Cardiac muscle cell (in vitro differentiated cells and primary cell): ENCODE measurements around the gene PTGFRN. TPM values are rescaled to one million over a fixed set of nuclear protein-coding genes. Genes with fewer than 3 reads are reported as not detected.
"Not testable (repeated sequence)": the region's sequence is repeated elsewhere in the genome, so short reads cannot be mapped to it uniquely, and the experiment has no call there.

Experiments used
- DNase-seq, 2 donors: peaks; one replicate each; pipeline versions ENCODE4 v3.0.0 to v3.0.0-alpha.2; 2010 to 2017; ENCODE audit warnings: low read depth in 1 of 2, low spot score in 1 of 2
- H3K27ac ChIP-seq: fragments of 200-600 bp; sonication (generic); 2 replicates; pipeline ENCODE4 v1.5.1; 2016
- H3K27me3 ChIP-seq: fragments of 200-600 bp; sonication (generic); 2 replicates; pipeline ENCODE4 v1.6.0; 2016; ENCODE audit warnings: control low read depth
- H3K36me3 ChIP-seq: fragments of 200-600 bp; sonication (generic); 2 replicates; pipeline ENCODE4 v1.5.1; 2016; ENCODE audit warnings: control low read depth
- H3K4me1 ChIP-seq: fragments of 200-600 bp; sonication (generic); 2 replicates; pipeline ENCODE4 v1.8.1; 2017; ENCODE audit warnings: low read depth, mild to moderate bottlenecking, mixed run types
- H3K4me3 ChIP-seq: fragments of 200-600 bp; sonication (generic); 2 replicates; pipeline ENCODE4 v1.5.1; 2016; ENCODE audit warnings: mild to moderate bottlenecking
- H3K9me3 ChIP-seq: fragments of 200-600 bp; sonication (generic); 2 replicates; pipeline ENCODE4 v1.5.1; 2017; ENCODE audit warnings: low read depth, mild to moderate bottlenecking, control low read depth
- polyA plus RNA-seq: library from polyadenylated mRNA; unstranded; fragments of >200 nt; fragmentation: Nextera tagmentation; extraction: Ambion mirVana; gene quantifications from 2 replicates; pipeline ENCODE4 v1.2.1, GENCODE V29; 2016
- total RNA-seq: library from RNA; depleted of rRNA; stranded (reverse); fragments of >200 nt; gene quantifications from 2 replicates; pipeline ENCODE4 v1.2.3, GENCODE V29; 2016
- TF ChIP-seq, protein P1 (sequence below): IDR thresholded peaks from 2 replicates; pipeline ENCODE4 v1.5.1; 2012; ENCODE audit warnings: low read depth, mild to moderate bottlenecking, low read length

The PTGFRN gene
- total and polyA plus RNA-seq, 2 experiments from 2014 or later, result 47.5 to 72.4 TPM

DNA sequence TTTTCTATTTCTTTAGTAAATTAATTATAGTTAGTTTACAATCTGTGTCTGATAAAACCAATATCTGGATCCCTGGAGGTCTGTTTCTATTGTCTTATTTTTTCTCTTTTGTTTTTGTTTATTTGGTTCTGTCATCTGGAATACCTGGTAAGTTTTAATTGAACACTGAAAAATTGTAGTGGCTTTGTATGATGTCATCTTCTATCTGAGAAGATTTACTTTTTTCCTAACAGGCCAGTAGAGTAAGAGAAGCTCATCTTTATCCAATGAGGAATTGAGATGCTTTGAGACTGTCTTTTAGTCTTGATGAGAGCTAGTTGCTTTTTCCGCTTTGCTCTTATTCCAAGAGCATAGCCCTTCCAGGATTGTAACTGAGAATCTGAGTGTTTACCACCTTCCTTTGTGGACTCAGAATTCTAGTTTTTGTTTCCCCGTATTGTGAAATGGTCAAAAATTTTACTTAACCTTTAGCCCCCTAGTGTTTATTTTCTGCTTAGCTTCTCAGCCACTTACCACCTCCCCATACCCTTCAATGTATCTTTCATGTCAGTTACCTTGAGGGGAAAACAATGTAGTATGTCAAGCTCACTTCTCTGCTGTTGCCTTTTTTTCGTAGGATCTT is 25.0 kb downstream of the PTGFRN start:
- peak overlapping the region; percentile 76 for H3K27ac ChIP-seq
- peak in 1 of 2 donors; percentile 45 for DNase-seq
- peaks cover 26% of the 10 kb centered on the region for H3K4me1 ChIP-seq
- H3K9me3 ChIP-seq, result no peaks in the 10 kb centered on the region
- TF ChIP-seq, protein P1, sequence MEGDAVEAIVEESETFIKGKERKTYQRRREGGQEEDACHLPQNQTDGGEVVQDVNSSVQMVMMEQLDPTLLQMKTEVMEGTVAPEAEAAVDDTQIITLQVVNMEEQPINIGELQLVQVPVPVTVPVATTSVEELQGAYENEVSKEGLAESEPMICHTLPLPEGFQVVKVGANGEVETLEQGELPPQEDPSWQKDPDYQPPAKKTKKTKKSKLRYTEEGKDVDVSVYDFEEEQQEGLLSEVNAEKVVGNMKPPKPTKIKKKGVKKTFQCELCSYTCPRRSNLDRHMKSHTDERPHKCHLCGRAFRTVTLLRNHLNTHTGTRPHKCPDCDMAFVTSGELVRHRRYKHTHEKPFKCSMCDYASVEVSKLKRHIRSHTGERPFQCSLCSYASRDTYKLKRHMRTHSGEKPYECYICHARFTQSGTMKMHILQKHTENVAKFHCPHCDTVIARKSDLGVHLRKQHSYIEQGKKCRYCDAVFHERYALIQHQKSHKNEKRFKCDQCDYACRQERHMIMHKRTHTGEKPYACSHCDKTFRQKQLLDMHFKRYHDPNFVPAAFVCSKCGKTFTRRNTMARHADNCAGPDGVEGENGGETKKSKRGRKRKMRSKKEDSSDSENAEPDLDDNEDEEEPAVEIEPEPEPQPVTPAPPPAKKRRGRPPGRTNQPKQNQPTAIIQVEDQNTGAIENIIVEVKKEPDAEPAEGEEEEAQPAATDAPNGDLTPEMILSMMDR, result peak; percentile 47
- no peaks in the 10 kb centered on the region for H3K27me3 ChIP-seq
- H3K36me3 ChIP-seq, result no peaks in the 10 kb centered on the region
- no peak overlapping the region for H3K4me3 ChIP-seq

DNA sequence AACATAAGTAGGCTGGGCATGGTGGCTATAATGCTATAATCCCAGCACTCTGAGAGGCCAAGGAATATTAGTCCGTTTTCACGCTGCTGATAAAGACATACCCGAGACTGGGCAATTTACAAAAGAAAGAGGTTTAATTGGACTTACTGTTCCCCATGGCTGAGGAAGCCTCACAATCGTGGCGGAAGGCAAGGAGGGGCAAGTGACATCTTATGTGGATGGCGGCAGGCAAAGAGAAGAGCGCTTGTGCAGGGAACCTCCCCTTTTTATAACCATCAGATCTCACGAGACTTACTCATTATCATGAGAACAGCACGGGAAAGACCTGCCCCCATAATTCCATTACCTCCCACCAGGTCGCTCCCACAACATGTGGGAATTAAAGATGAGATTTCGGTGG is 28.5 kb downstream of the PTGFRN start:
- Histone ChIP-seq H3K4me1 (peaks cover 15% of the 10 kb centered on the region), H3K27me3 (no peaks in the 10 kb centered on the region), H3K27ac (no peak overlapping the region), H3K36me3 (peaks cover 8% of the 10 kb centered on the region), H3K9me3 (no peaks in the 10 kb centered on the region), H3K4me3 (no peak overlapping the region)
- no peak for DNase-seq
- TF ChIP-seq, protein P1, result no peak

DNA sequence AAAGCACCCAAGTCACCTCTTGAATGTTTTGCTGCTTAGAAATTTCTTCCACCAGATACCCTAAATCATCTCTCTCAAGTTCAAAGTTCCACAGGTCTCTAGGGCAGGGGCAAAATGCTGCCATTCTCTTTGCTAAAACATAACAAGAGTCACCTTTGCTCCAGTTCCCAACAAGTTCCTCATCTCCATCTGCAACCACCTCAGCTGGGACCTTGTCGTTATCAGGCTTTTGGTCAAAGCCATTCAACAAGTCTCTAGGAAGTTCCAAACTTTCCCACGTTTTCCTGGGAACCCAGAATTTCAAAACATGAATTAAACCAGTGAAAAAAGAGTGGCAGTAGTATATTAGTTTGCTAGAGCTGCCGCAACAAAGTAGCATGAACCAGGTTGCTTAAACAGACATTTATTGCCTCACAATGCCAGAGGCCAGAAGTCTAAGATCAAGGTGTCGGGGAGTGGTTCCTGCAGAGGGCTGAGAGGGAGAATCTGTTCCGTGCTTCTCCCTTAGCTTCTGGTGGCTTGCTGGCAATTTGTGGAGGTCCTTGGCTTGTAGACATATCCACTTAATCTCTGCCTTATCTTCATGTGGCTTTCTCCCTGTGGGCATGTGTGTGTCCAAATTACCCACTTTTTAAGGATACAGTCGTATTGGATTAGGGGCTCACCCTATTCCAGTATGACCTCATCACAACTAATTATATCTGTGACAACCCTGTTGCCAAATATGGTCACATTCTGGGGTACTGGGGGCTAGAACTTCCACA is 30.2 kb downstream of the PTGFRN start:
- H3K27me3 ChIP-seq, H3K9me3 ChIP-seq, H3K4me1 ChIP-seq, DNase-seq, H3K4me3 ChIP-seq, H3K27ac ChIP-seq: not testable (repeated sequence)
- peaks cover 11% of the 10 kb centered on the region for H3K36me3 ChIP-seq

DNA sequence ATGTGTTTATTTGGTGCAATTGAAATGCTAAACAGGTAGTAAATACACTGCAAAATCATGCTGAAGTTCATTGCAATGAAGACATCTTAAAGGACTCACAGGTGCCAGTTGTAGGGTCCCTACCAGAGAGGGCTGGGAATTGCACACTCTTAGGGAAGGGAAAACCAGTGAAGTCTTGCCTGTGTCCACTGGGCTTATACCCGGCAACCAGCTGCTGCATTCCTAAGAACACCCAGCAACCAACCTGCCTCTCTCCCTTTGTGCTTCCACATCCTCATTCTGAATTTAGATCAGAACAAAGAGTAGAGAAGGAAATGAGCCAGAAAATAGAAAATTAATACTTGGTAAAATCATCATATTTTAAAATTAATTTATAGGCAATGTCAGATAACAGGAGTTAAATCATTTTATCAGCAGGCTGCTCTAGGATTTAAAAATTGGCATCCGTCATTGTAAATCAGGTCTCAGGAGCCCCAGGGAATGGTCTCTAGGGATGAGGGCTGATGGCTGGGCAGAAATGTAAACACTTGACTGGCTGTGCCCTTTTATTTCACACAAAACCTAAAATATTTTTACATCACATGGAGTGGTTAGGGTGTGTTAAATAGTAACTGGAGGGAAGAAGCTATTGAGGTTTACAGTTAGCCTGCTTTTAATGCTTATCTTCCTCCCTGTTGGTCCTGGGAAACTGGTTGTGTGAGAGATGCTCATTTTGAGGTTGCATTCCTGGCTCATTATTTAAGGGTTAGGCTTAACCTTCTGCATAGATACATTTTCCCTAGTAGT is 31.3 kb downstream of the PTGFRN start:
- Histone ChIP-seq H3K4me1 (peaks cover 4% of the 10 kb centered on the region), H3K9me3 (no peaks in the 10 kb centered on the region), H3K27ac (no peak overlapping the region), H3K36me3 (peaks cover 12% of the 10 kb centered on the region), H3K27me3 (no peaks in the 10 kb centered on the region), H3K4me3 (no peak overlapping the region)
- no peak for DNase-seq
- TF ChIP-seq, protein P1, result no peak

DNA sequence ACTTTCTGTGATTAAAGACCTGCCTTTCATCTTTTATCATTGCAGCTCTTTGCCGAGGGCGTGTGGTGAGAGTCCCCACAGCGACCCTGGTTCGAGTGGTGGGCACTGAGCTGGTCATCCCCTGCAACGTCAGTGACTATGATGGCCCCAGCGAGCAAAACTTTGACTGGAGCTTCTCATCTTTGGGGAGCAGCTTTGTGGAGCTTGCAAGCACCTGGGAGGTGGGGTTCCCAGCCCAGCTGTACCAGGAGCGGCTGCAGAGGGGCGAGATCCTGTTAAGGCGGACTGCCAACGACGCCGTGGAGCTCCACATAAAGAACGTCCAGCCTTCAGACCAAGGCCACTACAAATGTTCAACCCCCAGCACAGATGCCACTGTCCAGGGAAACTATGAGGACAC is 32.0 kb downstream of the PTGFRN start:
- Histone ChIP-seq H3K4me1 (peaks cover 4% of the 10 kb centered on the region), H3K27me3 (no peaks in the 10 kb centered on the region), H3K27ac (no peak overlapping the region), H3K9me3 (no peaks in the 10 kb centered on the region), H3K36me3 (peaks cover 16% of the 10 kb centered on the region), H3K4me3 (no peak overlapping the region)
- TF ChIP-seq, protein P1, result no peak
- DNase-seq, result no peak
